Measurements from ENCODE around the gene ANKRD22.

The ANKRD22 gene

GRCh38 chr10:88788924-88789323 is 62.7 kb downstream of the ANKRD22 start:
- no peak for ATAC-seq
- no peak for TF ChIP-seq GLIS3 (CRISPR knock-in tag; IDR thresholded peaks at IDR 0.05)

GRCh38 chr10:88787463-88787862 is 64.2 kb downstream of the ANKRD22 start:
- TF ChIP-seq ZFP3 (CRISPR knock-in tag; IDR thresholded peaks at IDR 0.05): no peak
- ATAC-seq: no peak

- no peak for ATAC-seq
- TF ChIP-seq TOX (CRISPR knock-in tag; IDR thresholded peaks at IDR 0.05; ENCODE audit: borderline replicate concordance) (no peak), ZFP3 (CRISPR knock-in tag; IDR thresholded peaks at IDR 0.05) (no peak), SNAI2 (CRISPR knock-in tag; IDR thresholded peaks at IDR 0.05) (no peak), TCF4 (CRISPR knock-in tag; IDR thresholded peaks at IDR 0.05; ENCODE audit: borderline replicate concordance) (no peak), POU6F1 (CRISPR knock-in tag; IDR thresholded peaks at IDR 0.05; ENCODE audit: borderline replicate concordance, low read depth) (no peak), BACH2 (CRISPR knock-in tag; IDR thresholded peaks at IDR 0.05; ENCODE audit: borderline replicate concordance) (no peak), ZNF565 (CRISPR knock-in tag; conservative IDR thresholded peaks at IDR 0.05; ENCODE audit: low read depth) (no peak), ARNTL (CRISPR knock-in tag; IDR thresholded peaks at IDR 0.05; ENCODE audit: borderline replicate concordance, low read depth) (no peak), CSDC2 (CRISPR knock-in tag; IDR thresholded peaks at IDR 0.05) (no peak), GLIS3 (CRISPR knock-in tag; IDR thresholded peaks at IDR 0.05) (no peak)
Observed at GRCh38 chr10:88786032-88786770, 65.4 kb downstream of the ANKRD22 start.

GRCh38 chr10:88783724-88784123 is 67.9 kb downstream of the ANKRD22 start:
- ATAC-seq: no peak
- no peak for TF ChIP-seq PATZ1 (CRISPR knock-in tag; IDR thresholded peaks at IDR 0.05; ENCODE audit: borderline replicate concordance)
- no peak for TF ChIP-seq ZFP30 (CRISPR knock-in tag; IDR thresholded peaks at IDR 0.05)
- no peak for TF ChIP-seq GLIS3 (CRISPR knock-in tag; IDR thresholded peaks at IDR 0.05)
- no peak for TF ChIP-seq ARNTL (CRISPR knock-in tag; IDR thresholded peaks at IDR 0.05; ENCODE audit: borderline replicate concordance, low read depth)
- TF ChIP-seq CREB5 (CRISPR knock-in tag; IDR thresholded peaks at IDR 0.05; ENCODE audit: low read depth): no peak
- no peak for TF ChIP-seq TSHZ2 (CRISPR knock-in tag; IDR thresholded peaks at IDR 0.05)
- no peak for TF ChIP-seq CSDC2 (CRISPR knock-in tag; IDR thresholded peaks at IDR 0.05)
- no peak for TF ChIP-seq ZFP3 (CRISPR knock-in tag; IDR thresholded peaks at IDR 0.05)
- no peak for TF ChIP-seq CSRNP3 (CRISPR knock-in tag; IDR thresholded peaks at IDR 0.05)

GRCh38 chr10:88782222-88782621 is 69.4 kb downstream of the ANKRD22 start:
- TF ChIP-seq SNAI2 (CRISPR knock-in tag; IDR thresholded peaks at IDR 0.05) (no peak), RARB (CRISPR knock-in tag; IDR thresholded peaks at IDR 0.05) (no peak), ZNF8 (CRISPR knock-in tag; IDR thresholded peaks at IDR 0.05) (no peak), CREB5 (CRISPR knock-in tag; IDR thresholded peaks at IDR 0.05; ENCODE audit: low read depth) (no peak), PATZ1 (CRISPR knock-in tag; IDR thresholded peaks at IDR 0.05; ENCODE audit: borderline replicate concordance) (no peak), ZC3H10 (CRISPR knock-in tag; IDR thresholded peaks at IDR 0.05) (no peak)
- ATAC-seq: no peak

Measured in SK-N-SH treated with all-trans-retinoic acid at 6 μM for 48 hours (cell line).